Loucy (cell line): Measurements from ENCODE around the gene LCN10.

Experiments
- CTCF ChIP-seq: fragments of 200-600 bp; sonication (generic); conservative IDR thresholded peaks from 2 replicates; pipeline ENCODE4 v1.5.1; 2014; ENCODE audit warnings: mild to moderate bottlenecking, antibody characterized with exemption, low read length
- EZH2phosphoT487 ChIP-seq: fragments of 200-600 bp; IDR thresholded peaks from 2 replicates; pipeline ENCODE4 v1.6.1; 2018; ENCODE audit warnings: antibody characterized with exemption, mild to moderate bottlenecking, moderate library complexity, borderline replicate concordance

- TF ChIP-seq CTCF: no peak
- TF ChIP-seq EZH2phosphoT487: no peak
Observed at GRCh38 chr9:136774416-136775045, 31.8 kb upstream of the LCN10 start.
